Medulla oblongata (tissue), 1 donor: ENCODE measurements around the gene IBTK.
"Not testable (repeated sequence)": the region's sequence is repeated elsewhere in the genome, so short reads cannot be mapped to it uniquely, and the experiment has no call there.

Source experiments
- DNase-seq: peaks from one replicate; pipeline ENCODE4 v3.0.0-alpha.2; 2015; ENCODE audit errors: extremely low spot score

Gene IBTK

DNA sequence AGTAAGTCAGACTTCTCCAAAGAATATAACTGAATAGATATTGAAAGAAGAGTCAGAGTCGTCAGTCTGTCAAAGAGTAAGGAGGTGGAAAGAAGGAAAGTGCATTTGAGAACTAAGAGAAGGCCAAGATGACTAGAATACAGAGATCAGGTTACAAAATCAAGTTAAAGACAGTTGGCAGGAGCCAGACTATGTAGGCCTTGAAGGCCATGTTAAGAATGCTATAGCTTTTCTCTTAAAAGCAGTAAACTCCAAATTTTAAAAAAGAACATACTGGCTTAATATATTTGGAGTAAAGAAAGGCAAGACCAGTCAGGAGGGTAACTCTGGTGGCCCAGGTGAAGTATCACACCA lies 68.8 kb downstream of the IBTK start:
- DNase-seq, result no peak

DNA sequence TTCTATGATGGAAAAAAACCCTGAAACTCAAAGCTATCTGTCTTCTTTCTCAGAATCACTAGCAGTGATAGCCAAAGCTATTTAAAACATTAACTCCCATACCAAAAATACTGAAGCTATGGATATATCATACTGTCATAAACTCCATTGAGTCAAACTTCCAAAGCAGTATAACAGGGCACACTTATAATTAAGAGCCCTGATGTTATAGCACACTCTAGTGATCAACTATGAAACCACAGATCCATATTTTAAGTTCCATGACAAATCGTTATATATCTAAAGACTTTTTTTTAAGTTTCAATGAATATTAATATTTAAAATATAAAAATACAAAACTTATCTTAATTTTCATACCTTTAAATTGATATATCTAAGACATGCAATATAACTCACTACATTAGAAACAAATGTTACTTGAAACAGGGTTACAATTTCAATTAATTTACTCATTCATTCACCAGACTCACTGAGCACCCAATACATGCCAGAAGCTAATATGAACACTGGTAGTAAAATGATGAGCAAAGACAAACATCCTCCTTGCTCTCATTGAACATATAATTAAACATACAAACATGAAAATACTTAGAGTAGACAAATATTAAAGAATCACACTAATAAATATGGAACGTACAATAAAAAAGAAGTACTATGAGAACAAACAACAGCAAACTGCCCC lies 69.3 kb downstream of the IBTK start:
- peak; percentile 27 for DNase-seq

DNA sequence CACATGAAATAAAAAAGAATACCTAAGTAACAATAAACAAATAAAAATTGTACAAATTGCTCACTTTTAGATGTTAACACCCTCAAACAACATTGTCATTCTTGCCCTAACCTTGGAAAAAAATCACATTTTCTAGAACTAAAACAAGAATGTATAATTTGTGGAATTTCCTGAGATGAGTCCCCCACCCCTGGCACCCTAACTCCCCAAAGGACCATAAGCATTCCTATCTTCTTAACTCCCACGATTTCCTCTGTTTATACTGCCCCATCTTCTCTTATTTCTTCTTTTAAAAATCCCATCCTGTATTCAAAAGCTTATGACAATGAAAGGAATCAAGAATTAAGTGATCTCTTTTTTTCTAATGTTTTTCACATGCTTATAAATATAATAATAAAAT lies 70.9 kb downstream of the IBTK start:
- DNase-seq, result no peak

DNA sequence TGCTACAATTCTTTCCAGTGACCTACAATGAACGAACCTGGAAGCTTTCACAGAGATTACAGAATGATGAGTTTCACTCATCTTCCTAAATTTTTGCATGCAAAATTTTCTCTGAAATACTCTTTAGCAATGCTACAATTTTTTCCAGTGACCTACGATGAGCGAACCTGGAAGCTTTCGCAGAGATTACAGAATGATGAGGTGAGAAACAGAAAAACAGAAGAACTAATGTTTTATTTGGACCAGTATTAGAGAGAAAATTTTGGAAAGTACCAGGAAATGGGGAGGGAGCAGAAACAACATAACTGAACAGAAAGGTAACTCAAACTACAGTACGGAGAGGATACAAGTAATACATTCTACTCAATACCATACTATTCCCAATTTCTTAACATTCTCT lies 75.0 kb downstream of the IBTK start:
- no peak for DNase-seq

DNA sequence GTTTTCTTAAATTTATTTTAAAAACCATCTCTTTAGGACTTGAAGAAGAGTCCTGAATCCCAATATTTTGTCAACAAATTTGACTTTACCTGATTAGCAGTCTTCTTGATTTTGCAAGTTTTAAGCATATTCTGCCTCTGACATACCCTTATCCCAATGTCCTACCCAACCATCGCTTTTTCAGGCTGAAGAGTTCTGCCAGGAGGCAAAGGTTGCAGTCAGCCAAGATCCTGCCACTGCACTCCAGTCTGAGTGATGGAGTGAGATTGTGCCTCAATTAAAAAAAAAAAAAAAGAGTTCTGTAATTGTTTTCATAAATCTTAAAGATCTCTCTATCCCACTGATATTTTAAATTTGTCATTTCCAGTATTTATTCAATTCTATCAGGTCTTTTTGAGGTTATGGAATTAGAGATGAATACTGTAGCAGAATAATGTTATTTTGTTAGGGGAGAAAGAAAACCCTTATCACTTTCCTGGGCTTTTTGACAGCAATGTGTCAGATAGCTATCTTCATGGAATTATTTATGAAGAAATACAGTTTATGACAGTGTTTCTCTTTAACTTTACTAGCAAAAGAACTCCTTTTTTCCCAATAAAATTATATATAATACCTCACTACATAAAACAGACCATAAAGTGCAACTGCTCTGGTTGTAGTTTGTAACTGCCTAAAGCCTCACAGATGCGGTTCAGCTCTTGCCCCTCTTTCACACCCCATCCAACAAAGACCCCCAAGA lies 78.2 kb downstream of the IBTK start:
- DNase-seq, result no peak

DNA sequence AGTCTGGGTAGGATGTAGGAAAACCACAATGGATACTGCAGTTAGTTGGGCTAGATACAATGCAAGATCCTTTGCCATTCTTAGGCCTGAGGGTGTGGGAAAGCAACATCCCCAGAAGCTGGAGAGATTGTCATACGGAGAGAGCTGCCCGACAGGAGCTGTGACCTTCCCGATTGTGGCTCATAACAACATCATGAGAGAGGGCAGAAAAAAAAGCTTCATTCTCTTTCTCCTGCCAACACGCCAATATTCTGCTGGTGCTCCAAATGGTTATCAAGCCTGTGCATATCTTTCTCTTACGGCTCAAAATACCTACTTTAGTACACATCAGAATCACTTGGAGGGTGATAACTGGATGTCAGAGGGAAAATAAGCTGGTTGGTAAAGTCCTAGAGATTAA lies 81.1 kb downstream of the IBTK start:
- no peak for DNase-seq

DNA sequence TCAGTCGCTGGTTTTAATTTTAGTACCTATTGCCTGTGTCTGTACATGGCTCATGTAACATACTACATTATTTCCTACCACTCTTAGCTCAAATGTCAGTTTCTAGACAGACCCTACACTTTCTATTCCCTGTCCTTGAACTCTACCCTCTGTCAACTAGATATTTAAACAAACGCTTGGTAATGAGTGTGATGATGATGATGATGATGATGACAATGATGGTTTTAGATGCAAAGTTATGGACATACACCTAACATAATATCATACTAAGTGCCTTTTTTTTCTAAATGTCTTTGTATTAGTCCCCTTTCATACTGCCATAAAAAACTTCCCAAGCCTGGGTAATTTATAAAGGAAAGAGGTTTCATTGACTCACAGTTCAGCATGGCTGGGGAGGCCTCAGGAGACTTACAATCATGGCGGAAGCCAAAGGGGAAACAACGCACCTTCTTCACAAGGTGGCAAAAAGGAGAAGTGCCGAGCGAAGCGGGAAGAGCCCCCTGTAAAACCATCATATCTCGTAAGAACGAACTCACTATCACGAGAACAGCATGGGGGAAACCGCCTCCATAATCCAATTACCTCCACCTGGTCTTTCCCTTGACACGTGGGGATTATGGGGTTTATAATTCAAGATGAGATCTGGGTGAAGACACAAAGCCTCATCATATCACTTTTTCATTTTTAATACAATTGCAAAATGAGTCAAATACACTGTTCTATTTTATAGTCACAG lies 87.1 kb downstream of the IBTK start:
- DNase-seq, result no peak

DNA sequence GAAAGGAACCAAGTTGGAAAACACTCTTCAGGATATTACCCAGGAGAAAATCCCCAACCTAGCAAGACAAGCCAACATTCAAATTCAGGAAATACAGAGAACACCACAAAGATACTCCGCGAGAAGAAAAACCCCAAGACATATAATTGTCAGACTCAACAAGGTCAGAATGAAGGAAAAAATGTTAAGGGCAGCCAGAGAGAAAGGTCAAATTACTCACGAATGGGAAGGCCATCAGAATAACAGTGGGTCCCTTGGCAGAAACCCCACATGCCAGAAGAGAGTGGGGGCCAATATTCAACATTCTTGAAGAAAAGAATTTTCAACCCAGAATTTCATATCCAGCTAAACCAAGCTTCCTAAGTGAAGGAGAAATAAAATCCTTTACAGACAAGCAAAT lies 94.8 kb downstream of the IBTK start:
- not testable (repeated sequence) for DNase-seq

DNA sequence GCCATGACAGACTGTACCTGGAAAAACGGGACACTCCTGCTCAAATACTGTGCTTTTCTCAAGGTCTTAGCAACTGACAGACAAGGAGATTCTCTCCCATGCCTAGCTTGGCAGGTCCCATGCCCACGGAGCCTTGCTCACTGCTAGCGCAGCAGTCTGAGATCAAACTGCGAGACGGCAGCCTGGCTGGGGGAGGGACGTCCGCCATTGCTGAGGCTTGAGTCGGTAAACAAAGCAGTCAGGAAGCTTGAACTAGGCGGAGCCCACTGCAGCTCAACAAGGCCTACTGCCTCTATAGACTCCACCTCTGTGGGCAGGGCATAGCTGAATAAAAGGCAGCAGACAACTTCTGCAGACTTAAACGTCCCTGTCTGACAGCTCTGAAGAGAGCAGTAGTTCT lies 96.4 kb downstream of the IBTK start:
- not testable (repeated sequence) for DNase-seq

DNA sequence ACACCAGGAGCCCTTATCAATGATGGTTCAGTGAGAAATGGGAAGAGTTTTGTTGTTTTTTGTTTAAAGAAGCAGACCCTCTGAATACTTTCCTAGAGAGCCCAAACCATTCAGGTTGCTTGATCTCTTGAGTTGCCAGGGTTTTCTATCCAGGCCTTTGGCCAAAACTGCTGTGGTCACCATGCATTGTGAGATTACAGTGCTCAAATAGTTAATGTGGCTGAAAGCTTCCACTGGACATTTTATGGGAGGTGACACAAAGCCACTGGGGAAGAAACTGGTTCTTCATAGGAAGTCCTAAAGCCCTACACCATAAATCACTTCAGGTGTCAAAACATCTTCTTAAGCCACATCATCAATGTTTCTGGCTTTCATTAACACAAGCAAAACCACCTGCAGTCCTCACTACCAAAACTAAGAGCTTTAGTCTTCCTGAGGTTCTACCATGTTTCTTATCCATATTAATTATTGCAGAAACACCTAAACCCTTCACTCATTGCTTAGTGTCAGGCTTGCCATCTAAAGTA lies 101.6 kb downstream of the IBTK start:
- no peak for DNase-seq

DNA sequence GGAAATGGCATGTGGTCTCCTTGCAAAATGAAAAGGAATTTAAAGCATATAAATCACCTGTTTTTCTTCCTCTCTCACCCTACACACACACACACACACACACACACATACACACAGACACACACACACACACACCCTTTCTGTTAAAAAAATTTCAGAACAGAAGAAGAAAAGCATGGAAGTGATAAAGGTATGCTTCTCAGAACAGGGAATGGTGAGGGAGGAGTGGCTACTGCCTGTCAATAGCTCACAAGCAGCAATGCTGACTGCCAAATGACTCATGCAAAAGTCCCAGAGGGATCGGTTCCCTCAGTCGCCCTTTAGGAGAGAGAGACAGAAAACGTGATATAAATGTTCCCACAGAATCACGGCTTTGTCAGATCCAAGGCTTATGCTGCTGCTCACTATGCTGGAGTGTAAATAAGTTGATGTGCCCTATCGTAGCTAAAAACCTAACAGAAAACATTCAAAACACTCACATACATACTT lies 102.6 kb downstream of the IBTK start:
- DNase-seq, result peak; percentile 40

DNA sequence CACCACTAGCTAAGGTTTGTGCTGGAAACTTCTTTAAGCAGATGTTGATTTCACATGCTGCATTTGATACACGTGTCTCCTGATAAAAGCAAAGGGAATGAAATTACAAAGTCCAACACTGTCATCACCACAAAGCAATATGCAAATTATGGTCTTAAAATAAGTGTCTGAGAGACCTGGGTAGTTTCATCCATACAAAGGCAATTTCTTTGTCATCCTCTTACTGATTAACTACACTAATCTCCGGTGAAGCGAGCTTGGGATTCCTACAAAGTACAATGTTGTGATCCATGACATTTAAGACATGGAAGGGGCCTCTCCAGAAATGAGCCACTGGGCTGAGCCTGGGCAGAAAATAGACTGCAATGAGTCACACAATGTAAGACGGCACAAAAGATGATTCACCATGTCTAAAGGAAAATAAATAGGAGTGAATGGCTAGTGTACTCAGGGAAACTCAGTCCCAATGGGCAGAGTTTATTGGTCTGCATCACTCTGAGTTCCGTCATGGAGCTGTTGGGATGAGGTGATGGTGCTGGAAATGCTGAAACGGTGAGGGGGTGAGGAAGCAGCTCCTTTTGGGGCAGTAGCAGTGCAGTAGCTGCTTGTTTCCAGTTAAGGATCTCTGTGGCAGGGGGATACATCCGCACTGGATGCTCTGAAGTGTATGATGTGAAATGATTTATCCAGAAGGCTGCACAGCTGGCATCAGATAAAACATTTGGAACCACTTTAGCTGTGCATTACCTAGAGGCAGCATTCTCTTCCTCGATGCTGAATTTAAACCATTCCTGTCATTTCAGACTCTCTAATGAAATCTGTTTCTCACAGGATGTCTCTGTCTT lies 103.3 kb downstream of the IBTK start:
- DNase-seq, result no peak

DNA sequence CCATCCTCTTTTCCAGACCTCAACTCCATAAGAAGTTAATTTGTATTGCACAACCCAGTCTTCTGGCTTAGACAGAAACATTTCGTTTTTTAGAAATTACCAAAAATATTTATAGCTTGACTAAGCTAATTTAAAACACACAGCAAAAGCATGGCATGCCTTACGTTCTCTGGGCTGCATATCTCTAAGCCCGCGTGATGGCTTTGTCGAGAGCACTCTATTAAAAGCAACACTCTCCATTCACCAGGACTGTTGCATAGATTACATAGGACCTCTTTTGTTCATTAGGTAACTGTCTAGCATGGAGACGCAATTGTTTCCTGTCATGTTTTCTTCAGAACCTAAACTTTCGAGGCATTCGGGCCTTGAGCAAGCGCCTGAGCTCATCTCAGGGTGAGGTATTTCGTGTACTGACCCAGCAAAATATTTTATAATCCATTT lies 104.5 kb downstream of the IBTK start:
- no peak for DNase-seq

DNA sequence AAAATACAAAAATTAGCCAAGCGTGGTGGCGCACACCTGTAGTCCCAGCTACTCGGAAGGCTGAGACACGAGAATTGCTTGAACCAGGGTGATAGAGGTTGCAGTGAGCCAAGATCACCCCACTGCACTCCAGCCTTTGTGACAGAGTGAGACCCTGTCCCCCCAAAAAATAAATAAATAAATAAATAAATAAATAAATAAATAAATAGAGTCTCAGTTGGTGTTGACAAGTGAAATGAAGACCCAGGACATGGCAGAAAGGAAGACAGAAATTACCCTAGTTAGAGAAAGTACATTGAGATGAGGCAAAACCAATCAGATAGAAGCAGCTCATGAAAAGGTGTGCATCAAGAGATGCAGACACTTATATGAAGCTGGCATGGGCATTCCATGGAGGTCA lies 105.0 kb downstream of the IBTK start:
- DNase-seq, result no peak

DNA sequence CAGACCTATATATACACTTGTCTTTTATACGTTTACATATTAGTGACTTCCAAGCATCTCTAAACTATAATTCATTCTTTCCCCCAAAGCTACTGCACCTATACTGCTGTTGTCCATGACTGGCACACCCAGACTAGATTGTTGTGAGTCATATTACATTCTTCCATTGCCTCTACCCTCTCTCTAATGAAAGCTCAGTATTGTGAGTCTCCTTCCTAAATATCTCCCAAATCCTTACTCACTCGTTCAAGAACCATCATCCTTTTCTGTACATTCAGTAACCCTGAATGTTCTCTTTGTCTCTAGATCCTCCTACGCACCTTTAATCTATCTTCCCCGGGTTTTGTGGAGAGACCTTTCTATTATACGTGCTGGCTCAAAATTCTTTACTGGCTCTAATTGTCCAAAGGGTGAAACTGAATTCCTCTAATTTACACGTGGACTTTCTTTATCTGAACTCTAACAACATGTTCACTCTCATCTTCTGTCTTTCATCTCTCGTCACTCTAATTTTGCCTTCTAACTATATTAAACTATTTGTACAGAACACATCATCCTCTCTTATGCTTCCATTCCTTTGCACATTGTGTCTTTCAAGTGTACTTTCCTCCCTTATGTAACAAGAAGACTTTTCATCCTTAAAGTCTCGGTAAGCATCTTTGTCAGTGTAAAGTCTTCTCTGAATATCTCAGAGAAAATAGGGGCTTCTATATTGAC lies 109.3 kb downstream of the IBTK start:
- DNase-seq, result no peak

DNA sequence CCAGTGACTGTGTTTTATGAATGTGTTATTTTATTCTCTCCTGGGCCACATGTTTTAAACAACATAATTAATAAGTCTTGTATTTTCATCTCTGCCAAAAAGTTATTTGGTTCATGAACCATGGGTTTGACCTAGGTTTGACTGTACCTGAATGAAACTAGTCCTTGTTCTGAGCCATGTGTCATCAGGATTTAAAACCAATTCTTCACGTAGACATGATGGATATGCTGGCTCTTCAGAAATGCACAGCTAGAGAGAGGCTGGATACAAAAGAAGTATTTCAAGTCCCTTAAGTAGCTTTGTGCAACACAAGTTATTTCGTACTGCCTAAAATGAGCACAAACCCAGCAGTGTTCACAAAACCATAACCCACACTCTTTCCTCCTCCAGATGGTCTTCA lies 116.1 kb downstream of the IBTK start:
- DNase-seq, result no peak

DNA sequence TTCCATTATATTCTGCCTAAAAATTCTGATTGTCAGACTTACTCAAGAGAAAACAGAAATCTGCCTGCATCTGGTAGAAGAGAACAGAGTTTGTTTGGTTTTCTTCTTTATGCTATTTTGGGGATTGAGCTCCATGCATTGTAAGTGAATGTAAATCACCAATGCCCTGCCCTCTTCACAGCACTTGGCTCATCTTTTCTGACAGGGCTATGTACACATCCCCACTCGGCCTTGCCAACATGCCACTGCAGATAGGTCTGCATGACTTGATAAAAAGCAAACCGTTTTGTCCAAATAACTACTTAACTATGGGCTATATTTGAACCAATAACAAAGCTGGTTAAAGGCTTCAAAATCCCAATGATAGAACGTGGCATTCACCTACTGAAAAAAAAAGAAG lies 117.7 kb downstream of the IBTK start:
- no peak for DNase-seq

DNA sequence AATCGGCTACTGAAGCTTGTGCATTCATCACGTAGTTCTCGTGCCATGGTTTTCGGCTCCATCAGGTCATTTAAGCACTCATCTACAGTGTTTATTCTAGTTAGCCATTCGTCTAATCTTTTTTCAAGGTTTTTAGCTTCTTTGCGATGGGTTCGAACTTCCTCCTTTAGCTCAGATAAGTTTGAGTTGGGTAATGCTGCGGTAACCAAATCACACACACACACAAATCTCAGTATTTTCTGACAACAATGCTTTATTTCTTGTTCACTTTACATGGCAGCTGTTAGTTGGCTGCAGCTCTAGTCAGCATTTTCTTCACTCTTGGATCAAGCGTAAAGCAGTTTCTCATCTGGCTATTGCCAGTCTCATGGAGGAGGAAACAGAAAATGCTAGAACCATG lies 118.6 kb downstream of the IBTK start:
- not testable (repeated sequence) for DNase-seq

DNA sequence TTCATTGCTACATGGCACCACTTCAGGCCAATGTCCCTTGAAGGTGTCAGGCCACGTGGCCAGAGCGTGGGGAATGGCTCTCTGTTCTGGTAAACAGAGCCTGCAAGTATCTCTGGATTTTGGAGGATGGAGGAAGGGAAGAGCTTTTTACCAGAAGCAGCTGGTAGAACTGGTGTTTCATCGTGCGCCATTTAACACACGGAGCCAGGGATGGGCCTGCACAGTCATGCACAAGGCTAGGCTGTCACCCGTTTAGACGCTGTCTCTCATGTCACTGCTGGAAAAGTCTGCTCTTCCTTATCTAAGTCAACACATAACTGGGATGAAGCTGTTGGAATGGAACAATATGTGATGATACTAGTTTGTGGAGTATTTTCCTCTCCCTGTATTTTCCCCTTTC lies 123.9 kb downstream of the IBTK start:
- DNase-seq, result no peak
